ENCODE data around the gene SGCA.

The SGCA gene

DNA sequence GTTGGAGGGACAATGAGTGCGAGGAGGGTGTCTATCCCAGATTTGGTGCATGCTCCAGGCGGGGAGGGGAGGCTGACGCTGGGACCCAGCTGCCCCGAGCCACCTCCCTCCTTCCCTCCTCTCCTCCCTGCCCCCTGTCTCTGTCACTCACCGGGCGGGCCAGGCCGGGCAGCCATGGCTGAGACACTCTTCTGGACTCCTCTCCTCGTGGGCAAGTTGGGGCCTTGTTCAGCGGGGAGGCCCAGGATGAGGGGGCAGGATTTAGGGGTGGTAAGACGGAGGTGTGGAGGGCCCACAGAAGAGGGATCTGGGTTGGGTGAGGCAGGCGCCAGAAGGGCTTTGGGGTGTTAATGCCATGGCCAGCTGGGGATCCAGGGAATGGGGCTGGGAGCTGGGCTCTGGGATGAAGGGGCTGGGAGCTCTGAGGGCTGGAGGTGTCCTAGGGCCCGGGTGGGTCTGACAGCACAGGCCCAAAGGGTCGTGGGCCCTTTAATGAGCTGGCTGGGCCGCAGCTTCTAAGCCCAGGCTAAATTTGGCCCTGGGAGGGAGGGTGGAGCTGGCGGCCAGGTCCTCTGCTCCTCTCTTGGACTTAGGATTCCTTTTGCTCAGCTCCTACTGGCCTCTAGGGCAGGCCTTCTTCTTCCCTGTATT lies at the start of gene SGCA:
Gene SGCA, plus strand, starts transcription at position 139 of the 651 bp plus-strand sequence. Its CDS starts 36 bp downstream, at position 175.
- DNase-seq = no peak

DNA sequence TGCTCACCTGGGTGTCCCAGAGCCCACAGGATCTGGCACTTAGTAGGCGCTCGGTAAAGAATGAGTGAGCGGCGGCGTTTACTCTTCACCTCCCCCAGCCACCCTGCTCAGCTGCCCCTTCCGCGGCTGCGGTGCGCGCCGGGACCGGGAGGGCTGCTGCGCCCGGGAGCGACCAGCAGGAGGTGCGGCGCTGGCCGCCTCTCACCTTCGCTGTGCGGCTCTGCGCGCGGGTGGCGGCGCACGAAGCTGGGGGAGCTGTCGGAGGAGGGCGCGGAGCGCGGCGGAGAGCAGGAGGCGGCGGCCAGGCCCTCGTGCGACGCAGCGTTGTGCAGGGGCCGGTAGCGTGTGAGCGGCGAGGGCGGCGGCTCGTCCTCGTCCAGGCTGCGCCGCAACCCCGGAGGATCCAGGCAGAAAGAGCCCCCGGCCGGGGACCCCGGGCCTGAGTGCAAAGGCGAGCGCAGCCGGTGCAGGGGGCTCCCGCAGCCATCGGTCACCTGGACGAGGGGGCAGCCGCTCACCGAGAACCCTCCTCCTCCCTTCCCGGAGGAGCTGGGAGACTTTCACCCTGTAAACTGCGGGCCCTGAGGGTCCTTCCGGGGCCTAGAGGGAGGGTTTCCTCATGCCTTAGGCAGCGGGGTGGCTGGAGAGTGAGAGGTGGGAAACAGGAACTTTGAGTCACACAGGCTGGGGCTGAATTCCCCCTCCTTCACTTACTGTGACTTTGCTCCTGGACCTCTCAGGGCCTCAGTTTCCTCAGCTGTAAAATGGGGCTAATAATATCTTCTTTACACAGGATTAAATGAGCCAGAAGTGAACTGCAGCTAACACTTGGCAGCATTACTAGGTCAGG lies 48.4 kb upstream of the SGCA start:
- peak in 1 of 2 donors; percentile 57 for DNase-seq

DNA sequence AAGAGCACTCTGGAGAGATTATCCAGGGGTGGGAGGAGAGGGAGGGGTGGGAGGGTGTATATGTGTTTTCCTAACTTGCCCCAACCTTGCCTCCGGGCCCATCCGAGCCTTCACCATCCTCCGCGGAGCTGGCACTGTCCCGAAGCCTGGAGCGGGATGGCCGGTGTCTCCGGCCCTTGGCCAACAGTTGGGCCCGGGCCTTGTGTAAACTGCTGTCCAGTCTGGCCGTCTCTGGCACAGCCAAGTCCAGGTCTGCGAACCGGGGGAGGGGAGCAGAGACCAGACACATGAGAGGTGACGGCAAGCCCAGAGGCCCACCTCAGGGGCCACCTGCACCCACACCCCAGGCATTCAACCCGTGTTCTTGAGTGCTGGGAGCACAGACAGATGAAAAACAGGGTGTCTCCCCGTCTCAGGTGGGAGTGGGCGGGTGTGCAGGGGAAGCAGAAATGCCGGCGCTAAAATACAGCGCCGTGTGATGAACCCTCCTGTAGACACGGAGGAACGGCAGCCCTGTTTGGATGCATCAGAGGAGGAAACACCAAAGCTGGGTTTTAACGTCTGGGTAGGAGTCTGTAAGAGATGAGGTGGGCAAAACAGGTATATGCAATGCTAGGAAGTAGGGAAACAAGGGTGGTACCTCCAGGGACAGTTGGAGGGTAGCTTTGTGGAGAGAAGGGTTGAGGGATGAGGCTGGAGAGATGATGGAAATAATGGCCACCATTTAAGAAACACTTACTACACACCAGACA lies 47.6 kb upstream of the SGCA start:
- no peak for DNase-seq

DNA sequence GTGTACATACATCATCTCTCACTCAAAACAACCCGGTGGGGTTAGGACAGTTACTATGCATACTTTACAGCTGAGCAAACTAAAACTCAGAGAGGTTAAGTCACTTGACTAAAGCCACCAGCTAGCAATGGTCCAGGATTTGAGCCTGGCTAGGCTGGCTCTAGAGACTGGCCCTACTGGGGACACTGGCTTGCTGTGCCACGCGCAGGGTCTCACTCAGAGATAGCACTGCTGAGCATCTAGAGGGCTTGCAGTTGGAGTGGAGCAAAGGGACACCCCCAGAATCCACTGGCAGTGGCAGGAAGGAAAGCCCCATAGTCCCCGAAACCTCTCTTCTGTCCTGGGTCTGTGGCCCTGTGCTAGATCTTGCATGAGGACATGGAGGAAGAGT lies 47.0 kb upstream of the SGCA start:
- DNase-seq = no peak

DNA sequence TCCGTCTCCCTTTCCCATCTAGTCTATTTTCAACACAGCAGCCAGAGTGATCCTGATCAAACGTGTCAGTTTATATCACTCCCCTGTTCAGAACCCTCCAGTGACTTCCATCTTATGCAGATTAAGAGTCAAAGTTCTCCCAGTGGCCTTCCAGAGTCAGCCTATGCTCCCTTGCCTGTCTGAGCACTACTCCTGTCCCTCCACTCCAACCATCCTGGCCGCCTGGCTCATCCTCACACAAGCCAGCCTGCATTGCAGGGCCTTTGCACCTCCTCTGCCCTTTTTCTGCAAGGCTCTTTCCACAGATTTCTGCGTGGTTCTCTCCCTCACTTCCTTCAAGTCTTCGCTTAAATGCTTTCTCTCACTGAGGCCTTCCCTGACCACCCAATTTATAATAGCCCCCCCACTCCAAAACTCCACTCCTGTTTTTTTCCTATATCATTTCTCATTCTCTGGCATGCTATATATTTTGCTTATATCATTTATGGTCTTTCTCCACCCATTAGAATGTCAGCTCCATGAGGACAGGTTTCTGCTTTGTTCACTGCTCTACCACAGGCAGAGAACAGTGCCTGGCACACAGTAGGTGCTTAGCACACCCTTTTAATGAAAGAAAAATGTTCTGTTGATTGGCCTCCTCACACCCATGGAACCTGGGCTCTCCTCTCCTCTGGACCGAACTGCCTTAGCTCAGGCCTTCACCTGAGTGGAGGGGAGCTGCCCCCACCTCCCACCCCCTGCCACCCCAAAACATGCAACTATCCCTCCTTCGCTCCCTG lies 45.1 kb upstream of the SGCA start:
- DNase-seq = no peak

DNA sequence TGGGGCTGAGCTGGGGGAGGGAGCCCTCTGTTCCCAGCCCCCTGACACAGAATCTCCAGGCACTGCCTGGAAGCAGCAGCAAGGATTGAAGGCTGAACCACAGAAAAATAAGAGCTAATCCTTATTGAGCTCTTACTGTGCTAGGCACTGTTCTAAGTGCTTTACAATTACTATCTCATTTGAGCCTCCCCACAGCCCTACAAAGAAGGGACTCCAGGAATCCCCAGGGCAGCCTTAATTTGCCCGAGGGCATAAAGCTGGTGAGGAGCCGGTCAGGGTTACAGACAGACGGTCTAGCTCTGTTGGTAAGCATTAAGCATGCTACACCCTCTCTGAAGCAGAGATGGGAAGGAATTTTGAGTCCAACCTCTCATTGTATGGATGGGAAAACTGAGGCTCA lies 42.9 kb upstream of the SGCA start:
- no peak for DNase-seq

DNA sequence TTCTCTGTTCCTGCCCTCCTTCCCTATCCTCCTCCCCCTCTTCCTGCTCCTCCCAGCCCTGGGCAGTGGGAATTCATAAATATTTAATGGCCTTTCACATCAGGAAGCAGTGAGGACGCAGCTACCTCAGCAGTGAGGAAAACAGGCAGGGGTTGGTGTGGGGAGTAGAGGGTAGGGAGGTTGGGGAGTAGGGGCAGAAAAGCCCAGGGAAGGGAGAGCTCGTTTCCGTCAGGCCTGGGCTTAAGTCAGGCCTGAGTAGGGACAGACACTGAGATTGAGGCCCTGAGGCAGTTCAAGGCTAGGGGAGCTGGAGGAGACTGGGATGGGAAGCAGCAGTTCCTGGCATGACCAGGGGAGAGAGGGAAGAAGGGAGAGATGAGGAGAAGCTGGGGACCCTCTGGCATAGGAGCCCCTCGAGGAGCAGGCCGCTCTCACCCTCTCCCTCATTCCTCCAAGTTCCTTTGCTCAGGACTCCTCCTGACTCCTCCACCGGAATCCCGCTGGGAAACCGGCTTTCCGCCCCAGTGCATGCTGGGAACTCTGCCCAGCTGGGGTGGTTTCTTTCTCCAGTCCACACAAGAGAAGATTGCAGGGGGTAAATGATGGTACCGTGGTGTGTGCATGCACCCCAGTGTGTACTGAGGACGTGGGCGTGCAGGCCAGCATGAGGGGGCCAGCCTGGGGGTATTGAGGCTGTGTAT lies 42.0 kb upstream of the SGCA start:
- no peak for DNase-seq

DNA sequence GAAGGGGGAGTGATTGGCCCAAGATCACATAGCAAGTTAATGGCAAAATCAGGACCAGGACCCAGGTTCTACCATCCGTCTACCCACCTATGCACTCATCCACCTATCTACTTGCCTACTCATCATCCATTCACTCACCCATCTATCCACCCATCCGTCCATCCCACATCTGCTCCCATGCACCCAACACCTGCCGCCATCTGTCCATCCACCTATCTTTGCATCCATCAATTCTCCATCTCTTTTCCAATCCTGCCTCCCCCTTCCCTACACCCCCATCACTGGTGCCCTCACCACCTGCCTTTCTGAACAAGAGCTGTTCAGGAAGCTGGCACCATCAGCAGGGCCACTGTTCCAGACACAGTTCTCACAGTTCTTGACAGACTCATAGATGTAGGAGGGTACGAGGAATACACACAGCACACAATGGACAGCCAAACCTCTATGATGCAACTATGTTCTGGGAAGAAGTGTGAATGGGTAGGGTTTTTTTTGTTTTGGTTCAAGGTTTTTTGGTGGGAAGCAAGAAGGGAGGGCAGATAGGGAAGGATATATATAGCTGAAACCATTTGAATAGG lies 40.3 kb upstream of the SGCA start:
- no peak for DNase-seq

DNA sequence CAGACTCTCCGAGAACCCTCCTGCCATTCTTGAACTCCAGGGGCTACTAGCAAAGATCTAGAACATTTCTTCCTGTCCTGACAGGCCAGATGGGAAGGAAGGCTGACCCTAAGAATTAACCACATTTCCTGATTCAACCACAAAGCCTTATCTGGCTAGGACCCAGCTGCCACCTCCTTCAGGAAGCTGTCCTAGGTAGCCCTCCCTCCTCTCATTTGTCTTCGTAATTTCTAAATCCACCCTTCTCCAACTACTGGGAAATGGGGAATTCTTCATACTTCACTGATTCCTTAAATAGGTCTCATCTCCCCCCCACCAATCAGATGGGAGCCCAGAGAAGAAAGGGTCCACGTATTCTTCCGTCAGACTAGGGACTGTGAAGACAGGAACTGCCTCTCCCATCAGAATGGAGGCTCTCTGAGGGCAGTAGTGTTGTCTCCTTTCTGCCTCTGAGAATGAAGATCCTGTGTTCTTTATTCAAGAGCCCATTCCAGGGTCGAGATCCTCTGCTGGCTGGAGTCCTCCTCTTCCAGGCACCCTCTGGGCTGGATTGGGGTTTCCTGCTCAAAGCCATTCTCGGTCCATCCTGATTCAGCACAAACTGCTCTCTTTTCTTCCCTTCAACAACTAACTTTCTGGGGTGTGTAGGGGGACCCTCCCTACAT lies 38.0 kb upstream of the SGCA start:
- no peak for DNase-seq

DNA sequence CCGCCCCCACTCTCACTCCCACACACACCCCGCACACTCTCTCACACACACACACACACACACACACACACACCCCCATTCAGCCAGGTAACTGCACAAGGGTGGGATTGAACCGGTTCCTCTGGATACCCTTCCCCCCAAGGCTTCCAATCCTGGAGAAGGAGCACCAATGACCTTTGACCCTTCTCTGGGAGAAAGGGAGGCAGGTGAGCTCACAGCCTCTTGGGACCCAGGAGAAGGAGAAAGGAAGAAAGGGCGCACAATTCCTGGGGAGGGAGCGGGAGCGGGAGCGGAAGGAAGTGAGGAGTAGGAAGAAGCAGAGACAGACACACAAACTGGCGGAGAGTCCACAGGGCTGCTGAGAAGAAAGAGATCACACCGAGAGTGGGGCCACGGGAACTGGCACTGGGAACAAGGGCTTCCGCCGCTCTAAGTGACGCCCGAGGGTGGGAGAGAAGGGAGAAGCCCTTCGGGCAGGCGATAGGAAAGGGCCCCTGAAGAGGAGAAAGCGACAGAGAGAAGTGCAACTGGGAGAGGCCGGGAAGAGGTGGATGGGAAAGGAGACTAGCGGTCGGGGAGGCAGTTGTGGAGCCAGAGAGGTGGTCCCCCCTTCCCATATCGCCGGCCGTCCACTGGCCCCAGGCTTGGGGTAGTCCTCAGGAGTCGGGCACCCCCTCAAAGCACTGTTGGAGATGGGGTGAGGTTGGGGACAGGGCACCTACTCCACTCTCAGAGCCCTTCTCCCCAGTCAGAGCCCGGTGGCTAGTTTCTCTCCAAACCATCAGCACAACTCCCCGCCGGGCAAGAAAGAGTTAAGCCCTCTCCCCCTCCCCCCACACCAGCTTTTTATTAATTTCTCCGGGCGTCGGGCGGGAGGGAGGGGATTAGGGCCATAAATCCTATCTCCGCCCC lies 37.1 kb upstream of the SGCA start:
- no peak for DNase-seq

DNA sequence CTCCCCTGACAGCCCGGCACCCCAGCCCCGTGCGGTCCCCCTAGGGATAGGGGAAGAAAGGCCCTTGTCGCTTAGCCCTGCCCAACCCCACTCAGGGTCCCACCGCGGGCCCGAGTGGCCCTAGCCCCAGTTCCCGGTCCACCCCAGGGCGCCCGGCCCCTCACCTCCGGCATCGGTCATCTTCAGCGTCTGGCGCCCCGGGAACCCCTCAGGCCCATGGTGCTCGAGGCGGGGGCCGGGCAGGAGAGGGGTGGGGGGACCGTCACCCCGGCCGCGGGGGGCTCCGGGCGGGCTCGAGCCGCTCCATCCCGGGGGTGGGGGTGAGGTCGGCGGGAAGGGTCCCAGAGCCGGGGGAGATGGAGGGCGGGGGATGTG lies 36.5 kb upstream of the SGCA start:
- no peak for DNase-seq

DNA sequence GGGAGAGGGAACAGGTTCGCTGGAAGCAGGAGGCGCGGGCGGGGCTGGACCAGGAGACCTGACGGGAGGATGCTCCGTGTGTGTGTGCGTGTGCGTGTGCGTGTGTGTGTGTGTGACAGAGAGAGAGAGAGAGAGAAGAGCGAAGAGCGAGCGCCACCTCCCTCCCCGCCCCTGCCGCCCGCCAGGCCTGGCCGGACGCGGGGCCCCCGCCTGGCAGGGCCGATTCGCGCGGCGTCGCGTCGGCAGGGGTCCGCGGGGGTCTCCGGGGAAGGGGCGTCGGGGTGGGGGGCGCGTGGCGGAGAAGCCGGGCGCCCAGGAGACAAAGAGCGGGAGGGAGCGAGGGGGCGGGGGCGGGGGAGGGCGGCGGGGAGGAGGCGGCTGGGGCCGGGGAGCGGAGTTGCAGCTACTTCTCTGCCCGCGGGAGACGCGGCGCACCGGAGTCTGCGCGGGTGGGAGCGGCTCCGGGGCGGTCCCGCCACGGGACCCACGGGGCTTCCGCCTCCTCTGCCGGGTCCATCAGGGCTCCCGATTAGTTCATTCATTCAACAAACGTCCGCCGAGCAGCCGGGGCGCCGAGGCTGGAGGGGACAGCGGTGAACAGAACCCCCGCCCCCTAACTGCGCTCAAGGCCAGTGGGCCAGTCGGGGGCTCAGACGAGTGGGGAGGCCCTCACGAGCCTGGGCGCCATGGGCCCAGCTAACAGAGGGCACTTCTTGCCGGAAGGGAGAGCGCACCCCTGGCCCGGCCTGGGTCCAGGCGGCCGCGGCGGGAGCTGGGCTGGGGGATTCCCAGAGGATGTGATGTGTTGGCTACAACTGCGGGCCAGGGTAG lies 35.9 kb upstream of the SGCA start, which contains the start of gene SAMD14:
Gene SAMD14, minus strand, starts transcription at position 433 of the 831 bp plus-strand sequence. CDS start 5,201 bp downstream, outside the sequence.
- DNase-seq = peak; percentile 57 to 64

DNA sequence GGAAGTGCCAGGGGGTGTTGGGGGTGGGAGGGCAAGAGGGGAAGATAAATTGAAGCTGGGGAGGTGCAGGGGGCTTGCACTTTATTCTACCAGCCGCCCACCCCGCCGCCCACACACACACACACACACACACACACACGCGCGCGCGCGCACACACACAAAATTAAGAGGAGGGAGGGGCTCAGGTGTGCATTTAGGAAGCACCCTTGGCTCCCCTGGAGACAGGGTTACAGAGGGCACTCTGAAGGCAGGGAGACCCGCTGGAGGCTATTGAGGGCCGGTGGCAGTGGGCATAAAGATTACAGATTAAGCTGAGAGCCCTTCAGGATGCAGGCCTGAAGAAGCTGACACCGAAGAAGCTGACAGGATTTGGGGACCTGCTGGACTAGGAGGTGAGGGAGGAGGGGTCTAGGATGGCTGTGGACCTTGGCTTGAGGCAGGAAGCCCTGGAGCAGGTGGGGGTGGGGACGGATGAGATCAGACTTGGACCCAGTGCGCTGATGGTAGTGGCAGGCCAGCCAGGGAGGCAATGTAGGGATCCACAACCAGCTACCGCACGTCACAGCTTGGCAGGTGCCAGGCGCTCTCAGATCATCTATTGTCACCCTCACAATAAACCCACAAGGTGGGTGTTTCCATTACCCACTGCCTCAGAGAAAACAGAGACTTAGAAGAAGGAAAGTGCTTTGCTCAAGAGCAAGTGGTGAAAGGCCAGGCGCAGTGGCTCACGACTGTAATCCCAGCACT lies 35.1 kb upstream of the SGCA start:
- no peak for DNase-seq

DNA sequence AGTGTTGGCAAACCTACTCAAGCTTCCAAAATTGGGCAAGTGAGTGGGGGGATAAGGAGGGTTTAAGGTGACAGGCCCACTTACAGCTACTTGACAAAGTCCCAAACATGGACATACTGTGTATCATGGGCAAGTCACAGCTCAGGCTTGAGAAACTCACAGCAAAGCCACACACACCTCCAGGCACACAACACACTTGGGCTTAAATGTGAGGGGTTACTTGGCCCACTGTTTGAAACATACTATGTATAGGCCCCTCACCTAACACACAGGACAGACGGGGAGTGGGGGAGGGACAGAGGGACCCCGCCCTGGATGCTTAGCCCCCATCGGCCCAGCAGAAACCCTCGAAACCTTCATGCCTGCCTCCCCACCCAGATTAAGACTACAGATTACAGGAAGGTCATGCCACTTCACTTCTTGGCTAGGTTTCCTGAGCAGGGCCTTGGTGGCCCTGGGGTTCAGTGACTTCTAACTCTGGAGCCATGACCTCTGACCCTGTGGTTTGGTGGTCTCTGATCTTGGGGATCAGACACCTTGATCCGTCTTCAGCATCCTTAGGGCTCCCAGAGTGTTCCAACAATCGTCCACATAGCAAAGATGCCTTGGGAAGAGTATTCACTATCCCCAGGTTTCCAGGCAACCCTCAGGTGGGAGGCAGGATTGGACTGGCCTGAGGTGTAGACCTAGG lies 33.6 kb upstream of the SGCA start:
- no peak for DNase-seq

DNA sequence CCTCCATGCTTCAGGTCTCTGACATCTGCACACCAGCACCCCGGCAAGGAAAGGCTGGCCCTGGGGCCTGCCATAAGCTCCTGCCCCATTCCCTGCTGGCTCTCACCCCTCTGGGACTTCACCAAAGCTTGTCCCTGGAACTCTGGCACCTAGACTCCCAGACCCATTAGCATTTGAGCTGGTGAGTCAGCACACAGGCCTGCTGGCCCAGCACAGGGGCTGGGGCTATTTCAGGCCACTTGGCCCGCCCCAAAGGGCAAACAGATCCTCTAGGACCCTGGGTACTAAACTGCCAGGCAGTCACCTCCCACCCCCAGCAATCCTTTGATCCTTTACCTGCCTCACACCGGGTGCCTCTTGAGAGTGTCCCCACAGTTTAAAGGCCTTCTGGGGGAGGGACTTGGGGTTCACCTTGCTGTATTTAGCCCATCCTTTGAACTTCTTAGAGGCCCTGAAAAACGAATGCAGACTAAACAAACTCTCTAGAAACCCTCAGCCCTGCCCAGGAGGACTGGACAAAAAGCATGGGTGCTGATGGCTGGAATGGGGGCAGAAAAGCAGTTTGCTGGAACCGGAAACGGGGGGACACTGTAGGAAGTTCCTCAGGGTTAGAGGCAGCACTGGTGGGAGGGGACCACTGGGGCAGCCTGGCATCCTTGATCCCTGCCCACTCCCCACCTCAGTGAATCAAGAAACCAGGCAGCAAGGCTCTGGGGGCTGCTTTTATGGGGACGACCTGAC lies 32.6 kb upstream of the SGCA start:
- no peak for DNase-seq

DNA sequence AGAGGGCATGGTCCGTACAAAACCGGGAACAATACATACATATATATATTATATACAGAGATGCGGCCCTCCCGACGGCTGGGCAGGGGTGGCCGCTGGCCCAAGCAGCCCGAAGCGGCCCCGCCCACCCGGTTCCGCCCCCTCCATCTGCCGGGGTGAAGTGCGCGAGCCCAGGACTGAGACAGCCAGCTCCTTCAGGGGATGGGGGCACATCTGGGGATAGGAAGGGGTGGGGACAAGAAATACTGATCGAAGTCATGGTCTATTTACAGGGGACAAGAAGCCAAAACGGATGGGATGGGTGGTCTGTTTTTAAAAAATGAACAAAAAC lies 32.1 kb upstream of the SGCA start:
- no peak for DNase-seq
